ENCODE data around the gene LENG1.

DNA sequence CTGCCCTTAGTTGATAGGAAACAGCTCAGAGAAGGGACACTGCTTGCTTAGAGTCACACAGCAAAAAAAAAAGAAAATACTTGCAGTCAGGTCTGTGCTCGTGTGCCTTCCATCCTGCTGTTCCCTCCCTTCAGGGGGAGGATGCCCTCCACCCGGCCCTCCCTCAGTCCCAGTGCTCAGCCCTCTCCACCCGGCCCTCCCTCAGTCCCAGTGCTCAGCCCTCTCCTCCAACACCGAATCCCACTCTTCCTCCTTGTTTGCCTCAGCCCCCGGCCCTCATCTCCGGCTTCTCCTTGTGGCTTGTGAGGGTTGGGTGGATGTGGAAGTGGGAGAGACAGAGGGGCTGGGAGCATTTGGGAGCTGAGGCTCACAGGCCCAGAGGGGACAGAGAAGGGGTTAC lies 49.9 kb downstream of the LENG1 start:
- TF ChIP-seq EZH2 (IDR thresholded peaks at IDR 0.05; ENCODE audit: borderline replicate concordance, low read depth, low read length, severe bottlenecking) (no peak), CTCF (IDR thresholded peaks at IDR 0.05; ENCODE audit: borderline replicate concordance, extremely low read depth, low read length, poor library complexity, severe bottlenecking) (no peak)

Data from DND-41 (cell line).